HG03439 (cell line): ENCODE results near the gene MYBPC1.
"Not testable (repeated sequence)": the region's sequence is repeated elsewhere in the genome, so short reads cannot be mapped to it uniquely, and the experiment has no call there.

ENCODE experiments used
- ATAC-seq: cut with Tn5 transposase; IDR thresholded peaks from one replicate; pipeline ENCODE4 v1.9.1; 2021; ENCODE audit warnings: mild to moderate bottlenecking, moderate library complexity; ENCODE audit not compliant: unreplicated experiment

Gene MYBPC1

GRCh38 chr12:101653503-101653902 lies 58.7 kb downstream of the MYBPC1 start:
- no peak for ATAC-seq

DNA sequence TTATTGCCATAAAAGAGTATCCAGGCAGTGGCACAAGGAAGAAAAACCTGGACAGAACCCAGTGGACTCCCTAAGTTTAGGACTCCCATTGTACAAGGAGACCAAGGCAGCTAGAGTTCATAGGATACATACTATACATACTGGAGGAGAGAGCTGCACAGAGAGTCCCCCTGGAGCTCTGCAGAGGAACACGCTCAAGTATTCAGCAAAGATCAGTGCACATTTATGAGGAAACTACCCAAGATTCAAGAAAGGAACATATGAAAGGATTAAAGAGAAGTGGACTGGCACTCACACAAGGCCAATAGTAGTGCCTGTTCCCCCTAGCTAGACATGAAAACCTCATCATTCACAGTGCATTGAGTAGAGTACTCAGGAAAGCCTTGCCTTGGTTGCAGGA lies 59.7 kb downstream of the MYBPC1 start:
- no peak for ATAC-seq

GRCh38 chr12:101655393-101655792 lies 60.6 kb downstream of the MYBPC1 start:
- no peak for ATAC-seq

DNA sequence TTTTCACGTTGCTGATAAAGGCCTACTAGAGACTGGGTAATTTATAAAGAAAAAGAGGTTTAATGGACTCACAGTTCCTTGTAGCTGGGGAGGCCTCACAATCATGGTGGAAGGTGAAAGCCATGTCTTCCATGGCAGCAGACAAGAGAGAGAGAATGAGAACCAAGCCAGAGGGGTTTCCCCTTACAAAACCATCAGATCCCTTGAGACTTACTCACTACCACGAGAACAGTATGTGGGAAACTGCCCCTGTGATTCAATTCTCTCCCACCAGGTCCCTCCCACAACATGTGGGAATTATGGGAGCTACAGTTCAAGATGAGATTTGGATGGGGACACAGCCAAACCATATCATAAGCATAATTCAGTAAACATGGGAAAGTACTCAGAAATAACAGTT lies 65.9 kb downstream of the MYBPC1 start:
- ATAC-seq: not testable (repeated sequence)

DNA sequence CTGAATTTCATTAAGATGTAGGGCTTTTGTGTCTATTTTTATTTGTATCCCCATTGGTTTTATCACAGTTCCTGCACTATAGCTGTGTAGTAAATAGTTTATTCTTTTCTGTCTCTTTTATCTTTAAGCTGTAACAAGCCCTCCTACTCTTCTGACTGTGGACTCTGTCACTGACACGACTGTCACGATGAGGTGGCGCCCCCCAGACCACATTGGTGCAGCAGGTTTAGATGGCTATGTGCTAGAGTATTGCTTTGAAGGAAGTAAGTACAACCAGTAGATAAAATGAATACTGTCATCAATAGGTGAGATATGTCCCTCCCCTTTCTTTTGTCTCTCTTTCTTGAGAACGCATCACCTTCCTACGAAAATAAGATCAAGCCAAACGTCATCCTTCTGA lies 68.5 kb downstream of the MYBPC1 start:
- ATAC-seq: no peak

DNA sequence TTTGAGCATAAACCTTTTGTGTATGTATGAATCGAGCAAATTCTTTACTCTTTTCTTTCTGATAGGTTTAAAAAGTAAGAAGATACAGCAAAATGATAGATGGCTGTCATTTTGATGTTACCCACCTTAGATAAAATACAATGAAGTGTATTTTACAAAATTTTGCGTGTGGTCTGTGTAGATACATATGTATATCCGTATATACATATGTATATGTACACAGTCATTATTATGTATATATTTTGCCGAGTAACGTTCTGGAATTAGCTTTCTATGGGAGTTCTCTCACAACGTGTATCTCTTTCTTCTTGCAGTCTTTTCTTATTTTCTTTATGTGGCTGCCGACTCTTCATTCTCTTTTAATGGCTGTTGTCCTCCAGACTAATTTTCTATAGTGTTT lies 70.2 kb downstream of the MYBPC1 start:
- no peak for ATAC-seq

DNA sequence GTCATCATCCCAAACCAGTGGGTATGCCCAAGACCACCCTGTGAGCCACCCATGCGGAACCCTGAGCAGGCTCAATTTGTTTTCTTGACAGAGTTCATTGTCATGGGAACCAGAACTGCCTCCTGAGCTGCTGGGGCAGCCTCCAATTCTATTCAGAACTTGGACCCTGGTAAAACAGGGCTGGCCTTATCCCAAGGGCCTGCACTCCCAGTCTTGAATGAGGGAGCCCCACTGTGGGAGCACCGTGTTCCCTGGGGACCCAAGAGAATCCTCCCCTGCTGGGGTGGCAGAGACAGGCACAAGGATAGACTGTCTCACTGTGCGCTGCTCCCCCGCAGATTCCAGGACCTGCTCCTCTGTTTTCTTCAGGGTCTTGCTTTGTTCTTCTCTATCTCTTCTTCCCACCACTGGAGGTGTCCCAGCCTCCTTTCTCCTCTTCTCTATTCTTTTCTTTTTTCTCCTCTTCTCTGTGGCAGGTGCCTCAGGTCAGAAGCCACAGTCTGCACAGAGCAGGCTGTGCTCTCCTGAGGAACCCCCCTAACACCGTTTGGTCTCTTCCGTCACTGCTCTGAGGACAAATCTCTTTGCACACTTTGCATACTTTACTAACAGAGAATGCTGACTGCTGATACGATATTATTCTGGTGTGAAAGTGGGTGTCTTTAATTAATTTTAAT lies 71.4 kb downstream of the MYBPC1 start:
- no peak for ATAC-seq

GRCh38 chr12:101667591-101667990 lies 72.8 kb downstream of the MYBPC1 start:
- ATAC-seq: no peak

- ATAC-seq: no peak
Observed at GRCh38 chr12:101670007-101670671, 75.4 kb downstream of the MYBPC1 start.

GRCh38 chr12:101671157-101671791 lies 76.5 kb downstream of the MYBPC1 start:
- peak; percentile 81 for ATAC-seq

DNA sequence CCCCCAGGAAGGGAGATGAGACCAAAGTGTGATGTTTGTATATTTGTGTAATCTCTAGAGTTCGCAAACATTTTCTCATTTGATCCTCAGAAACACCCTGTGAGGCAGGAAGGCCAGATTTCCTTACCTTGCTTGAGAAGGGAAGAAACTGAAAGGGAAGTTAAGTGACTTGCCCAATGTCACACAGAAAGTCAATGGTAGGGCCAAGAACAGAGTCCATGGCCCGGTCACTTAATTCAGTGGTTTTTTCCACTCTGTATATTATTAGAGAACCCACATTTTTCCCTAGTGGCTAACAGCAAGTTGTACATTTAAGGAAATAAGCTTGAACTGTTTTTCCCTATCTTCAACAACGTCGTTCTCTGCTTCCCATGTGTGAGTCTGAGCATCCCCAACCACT lies 77.1 kb downstream of the MYBPC1 start:
- no peak for ATAC-seq

GRCh38 chr12:101675555-101675954 lies 80.8 kb downstream of the MYBPC1 start:
- ATAC-seq: no peak

- ATAC-seq: not testable (repeated sequence)
Observed at GRCh38 chr12:101676497-101676896, 81.7 kb downstream of the MYBPC1 start.

DNA sequence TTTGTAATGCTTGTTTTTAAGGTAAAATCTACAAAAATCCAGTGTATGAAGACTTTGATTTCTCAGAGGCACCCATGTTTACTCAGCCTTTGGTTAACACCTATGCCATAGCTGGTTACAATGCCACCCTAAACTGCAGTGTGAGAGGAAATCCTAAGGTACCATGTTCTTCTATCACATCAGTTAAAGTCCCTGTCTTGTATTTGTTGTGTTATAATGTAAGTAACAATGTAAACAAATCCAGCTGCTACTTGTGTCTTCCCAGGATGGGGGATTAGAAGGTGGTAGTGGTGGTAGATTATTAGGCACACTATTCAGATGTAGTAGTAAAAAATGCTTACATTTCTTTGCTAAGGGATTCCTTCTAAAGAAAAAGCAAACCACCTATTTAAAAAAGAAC lies 83.3 kb downstream of the MYBPC1 start:
- no peak for ATAC-seq

DNA sequence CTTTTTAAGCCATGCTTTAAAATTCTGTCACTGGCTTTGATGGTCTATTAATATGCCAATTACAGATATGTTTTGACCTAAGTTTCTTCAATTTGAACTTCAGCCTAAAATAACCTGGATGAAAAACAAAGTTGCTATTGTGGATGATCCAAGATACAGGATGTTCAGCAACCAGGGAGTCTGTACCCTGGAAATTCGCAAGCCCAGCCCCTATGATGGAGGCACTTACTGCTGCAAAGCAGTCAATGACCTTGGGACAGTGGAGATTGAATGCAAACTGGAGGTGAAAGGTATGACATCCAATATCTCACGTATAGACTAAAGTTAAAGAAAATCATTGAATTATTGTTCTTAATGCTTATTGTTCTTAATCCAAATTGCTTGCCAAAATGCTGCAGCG lies 85.5 kb downstream of the MYBPC1 start:
- no peak for ATAC-seq

DNA sequence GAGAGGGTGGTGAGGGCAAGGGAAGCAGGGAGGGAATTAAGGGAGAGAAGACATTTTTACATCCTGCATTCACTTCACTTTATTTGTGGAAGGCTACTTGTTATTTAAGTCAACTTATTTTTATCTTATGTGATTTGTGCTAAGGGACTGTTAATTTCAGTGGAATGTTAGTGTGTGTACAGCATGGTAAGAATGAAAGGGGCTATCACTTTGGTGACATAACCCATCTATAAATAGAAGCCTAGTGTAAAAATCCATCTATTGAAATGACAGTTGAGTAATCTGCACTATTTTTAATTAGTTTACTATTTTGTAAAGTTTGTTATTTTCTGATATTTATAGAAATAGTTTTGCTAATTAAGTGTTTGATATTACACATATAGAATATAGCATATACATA lies 85.9 kb downstream of the MYBPC1 start:
- no peak for ATAC-seq

DNA sequence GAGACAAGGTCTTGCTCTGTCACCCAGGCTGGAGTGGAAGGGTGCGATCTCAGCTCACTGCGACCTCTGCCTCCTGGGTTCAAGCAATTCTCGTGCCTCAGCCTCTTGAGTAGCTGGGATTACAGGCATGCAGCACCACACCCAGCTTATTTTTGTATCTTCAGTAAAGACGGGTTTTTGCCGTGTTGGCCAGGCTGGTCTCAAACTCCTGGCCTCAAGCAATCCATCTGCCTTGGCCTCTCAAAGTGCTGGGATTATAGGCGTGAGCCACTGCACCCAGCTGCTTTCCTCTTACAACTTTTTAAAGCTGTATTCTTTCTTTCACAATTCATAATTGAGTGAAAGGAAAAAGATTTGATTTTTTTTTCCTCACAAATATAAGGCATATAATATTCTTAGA lies 86.9 kb downstream of the MYBPC1 start:
- ATAC-seq: not testable (repeated sequence)

- no peak for ATAC-seq
Observed at GRCh38 chr12:101685092-101685491, 90.3 kb downstream of the MYBPC1 start.

GRCh38 chr12:101686176-101686575 lies 91.4 kb downstream of the MYBPC1 start:
- no peak for ATAC-seq

DNA sequence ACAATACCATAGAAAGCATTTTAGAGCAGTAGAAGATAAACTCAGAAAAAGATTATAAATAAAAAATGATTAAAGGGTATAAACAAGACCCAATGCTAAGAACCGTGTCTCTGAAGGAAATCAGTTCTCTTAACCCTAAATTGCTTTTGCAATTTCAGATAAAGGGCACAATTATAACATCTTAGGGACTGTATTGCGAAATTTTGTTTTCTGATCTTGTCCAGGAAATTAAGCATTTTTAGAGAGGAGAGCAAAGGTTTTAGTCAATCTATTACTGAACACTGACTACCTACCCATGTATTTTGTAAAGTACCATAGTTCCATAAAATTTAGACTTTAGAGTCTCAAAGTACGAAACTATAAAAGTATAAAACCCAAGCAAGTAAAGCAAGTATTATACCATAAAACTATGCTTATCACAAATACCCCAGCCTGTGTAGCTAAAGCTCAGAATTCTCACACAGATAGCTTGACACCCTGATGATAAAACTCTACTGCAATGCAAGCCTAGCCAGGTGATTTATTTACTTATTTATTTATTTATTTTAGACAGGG lies 95.8 kb downstream of the MYBPC1 start:
- no peak for ATAC-seq

DNA sequence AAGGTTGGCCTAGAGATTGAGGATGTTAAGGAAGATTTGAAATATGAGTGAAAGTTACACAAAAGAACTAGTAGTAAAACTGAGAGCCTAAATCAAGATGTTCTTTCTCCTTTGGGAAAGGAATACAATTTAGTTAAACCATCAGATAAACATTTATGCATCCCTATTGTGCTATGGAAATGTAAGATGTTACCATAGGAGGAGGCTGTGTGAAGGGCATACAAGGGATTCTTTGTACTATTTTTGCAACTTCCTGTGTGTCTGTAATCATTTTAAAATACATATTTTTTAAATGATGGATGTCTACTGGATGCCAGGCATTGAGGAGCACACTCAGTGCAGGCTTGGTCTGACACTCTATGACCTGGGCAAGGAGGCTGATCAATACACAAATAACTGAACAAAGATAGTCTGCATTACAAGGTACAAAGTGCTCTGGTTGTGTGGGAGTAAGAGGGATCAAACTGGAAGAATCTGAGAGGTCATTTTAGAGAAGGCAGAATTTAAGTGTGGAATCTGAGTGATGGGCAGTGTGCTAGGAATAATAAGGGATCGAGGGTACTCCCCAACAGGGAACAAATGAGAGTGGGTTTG lies 96.8 kb downstream of the MYBPC1 start:
- no peak for ATAC-seq
